ENCODE measurements around the gene ZNF582.

DNA sequence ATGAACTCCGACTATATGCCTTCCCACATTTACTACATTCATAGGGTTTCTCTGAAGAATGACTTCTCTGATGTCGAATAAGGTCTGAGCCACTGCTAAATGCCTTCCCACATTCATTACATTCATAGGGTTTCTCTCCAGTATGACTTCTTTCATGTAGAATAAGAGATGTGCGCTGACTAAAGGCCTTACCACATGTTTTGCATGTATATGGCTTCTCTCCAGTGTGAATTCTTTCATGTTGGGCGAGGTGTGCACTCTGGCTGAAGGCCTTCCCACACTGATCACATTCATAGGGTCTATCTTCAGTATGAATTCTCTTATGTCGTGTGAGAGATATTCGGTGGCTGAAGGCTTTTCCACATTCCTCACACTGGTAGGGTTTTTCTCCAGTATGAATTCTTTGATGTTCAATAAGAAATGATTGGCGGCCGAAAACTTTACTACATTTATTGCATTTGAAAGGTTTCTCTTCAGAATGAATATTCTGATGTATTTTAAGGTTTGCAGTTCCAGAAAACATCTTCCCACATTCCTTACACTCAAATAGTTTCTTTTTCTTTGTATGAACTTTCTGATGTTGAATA, 48.0 kb upstream of the ZNF582 start:
- TF ChIP-seq, protein P1, sequence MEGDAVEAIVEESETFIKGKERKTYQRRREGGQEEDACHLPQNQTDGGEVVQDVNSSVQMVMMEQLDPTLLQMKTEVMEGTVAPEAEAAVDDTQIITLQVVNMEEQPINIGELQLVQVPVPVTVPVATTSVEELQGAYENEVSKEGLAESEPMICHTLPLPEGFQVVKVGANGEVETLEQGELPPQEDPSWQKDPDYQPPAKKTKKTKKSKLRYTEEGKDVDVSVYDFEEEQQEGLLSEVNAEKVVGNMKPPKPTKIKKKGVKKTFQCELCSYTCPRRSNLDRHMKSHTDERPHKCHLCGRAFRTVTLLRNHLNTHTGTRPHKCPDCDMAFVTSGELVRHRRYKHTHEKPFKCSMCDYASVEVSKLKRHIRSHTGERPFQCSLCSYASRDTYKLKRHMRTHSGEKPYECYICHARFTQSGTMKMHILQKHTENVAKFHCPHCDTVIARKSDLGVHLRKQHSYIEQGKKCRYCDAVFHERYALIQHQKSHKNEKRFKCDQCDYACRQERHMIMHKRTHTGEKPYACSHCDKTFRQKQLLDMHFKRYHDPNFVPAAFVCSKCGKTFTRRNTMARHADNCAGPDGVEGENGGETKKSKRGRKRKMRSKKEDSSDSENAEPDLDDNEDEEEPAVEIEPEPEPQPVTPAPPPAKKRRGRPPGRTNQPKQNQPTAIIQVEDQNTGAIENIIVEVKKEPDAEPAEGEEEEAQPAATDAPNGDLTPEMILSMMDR (IDR thresholded peaks at IDR 0.05), result no peak
- no peak for TF ChIP-seq POLR2A (IDR thresholded peaks at IDR 0.05)
- no peak for TF ChIP-seq EP300 (IDR thresholded peaks at IDR 0.05)
